Prostate gland (tissue), 2 donors: ENCODE data around the gene PAX5. TPM values are rescaled to one million over a fixed set of nuclear protein-coding genes. Genes with fewer than 3 reads are reported as not detected.

ENCODE experiments used
- DNase-seq: peaks from one replicate; pipeline ENCODE4 v3.0.0-alpha.2; 2019; ENCODE audit warnings: low spot score
- H3K27ac ChIP-seq, 2 donors: fragments of 200-600 bp; sonication (generic); 2 replicates each; pipeline ENCODE4 v1.5.1; 2017 to 2019
- H3K27me3 ChIP-seq: fragments of 200-600 bp; sonication (generic); replicated peaks from 2 replicates; pipeline ENCODE4 v1.5.1; 2019; ENCODE audit not compliant: insufficient read depth
- H3K36me3 ChIP-seq, 2 donors: fragments of 200-600 bp; sonication (generic); 1 replicate in 1 of 2; 2 replicates in 1 of 2; pipeline versions ENCODE4 v1.5.1 to v1.8.1; 2017 to 2019
- H3K4me1 ChIP-seq: fragments of 200-600 bp; sonication (generic); replicated peaks from 2 replicates; pipeline ENCODE4 v1.5.1; 2019
- H3K4me3 ChIP-seq, 2 donors: fragments of 200-600 bp; sonication (generic); 2 replicates each; pipeline ENCODE4 v1.5.1; 2017 to 2019
- H3K9me3 ChIP-seq: fragments of 200-600 bp; sonication (generic); 2 replicates; pipeline ENCODE4 v1.5.1; 2017
- CTCF ChIP-seq, 4 experiments: fragments of 200-600 bp in 2 of 4; fragments of 450-650 bp in 2 of 4; sonication (generic) in 2 of 4; IDR thresholded peaks; 1 replicate in 3 of 4; 2 replicates in 1 of 4; pipeline ENCODE4 v1.5.1; 2016 to 2019; ENCODE audit warnings: antibody characterized with exemption in 4 of 4, mild to moderate bottlenecking in 2 of 4, moderate library complexity in 2 of 4
- POLR2A ChIP-seq: fragments of 450-650 bp; IDR thresholded peaks from one replicate; pipeline ENCODE4 v1.6.1; 2016; ENCODE audit warnings: antibody characterized with exemption, mild to moderate bottlenecking
- POLR2AphosphoS5 ChIP-seq: sonication (generic); formaldehyde crosslinking; IDR thresholded peaks from one replicate; pipeline ENCODE4 v1.6.1; 2017; ENCODE audit warnings: antibody characterized with exemption
- WGBS: methylation state at CpG from one replicate; pipeline ENCODE4 v1.1.5; 2018; 5-methylcytosine and 5-hydroxymethylcytosine counted together
- intact Hi-C: fragments of 100-400 bp; cut with DNase I; formaldehyde crosslinking; loops from one replicate; pipeline ENCODE4 v1.14.2; 2022
- total RNA-seq, 2 donors: library from RNA; depleted of rRNA; stranded (reverse); fragments of >200 nt; gene quantifications; one replicate each; pipeline ENCODE4 v1.1.0, GENCODE V29; 2016

The PAX5 gene
- total RNA-seq, 2 donors from 2014 or later: 0.05 to 0.11 TPM

GRCh38 chr9:36939655-36940499 lies 94.2 kb downstream of the PAX5 start:
- no peaks in the 10 kb centered on the region for H3K36me3 ChIP-seq
- no peak for DNase-seq

GRCh38 chr9:36939214-36939613 lies 94.9 kb downstream of the PAX5 start:
- Histone ChIP-seq H3K4me1 (no peaks in the 10 kb centered on the region), H3K9me3 (no peaks in the 10 kb centered on the region), H3K27ac (no peak overlapping the region), H3K27me3 (peaks cover 3% of the 10 kb centered on the region), H3K36me3 (no peaks in the 10 kb centered on the region), H3K4me3 (no peak overlapping the region)
- intact Hi-C loops: no loop called here
- no peak for TF ChIP-seq POLR2AphosphoS5
- TF ChIP-seq CTCF (IDR thresholded peaks at IDR 0.05): no peak
- no peak for TF ChIP-seq POLR2A
- no peak for DNase-seq
- WGBS: 69% methylated on average over 5 of the region's 5 CpGs

More at GRCh38 chr9:36939655-36940499, 94.2 kb downstream of the PAX5 start:
- TF ChIP-seq CTCF (IDR thresholded peaks at IDR 0.05) (no peak), POLR2AphosphoS5 (no peak), POLR2A (no peak)
- Histone ChIP-seq H3K27ac (no peak overlapping the region), H3K27me3 (peaks cover 3% of the 10 kb centered on the region), H3K9me3 (no peaks in the 10 kb centered on the region), H3K4me1 (no peaks in the 10 kb centered on the region), H3K4me3 (no peak overlapping the region)
- 65% methylated on average over 28 of the region's 28 CpGs for WGBS
- intact Hi-C loops: no loop called here

- 32% methylated on average over 6 of the region's 6 CpGs for WGBS
- Histone ChIP-seq H3K27me3 (peaks cover 3% of the 10 kb centered on the region), H3K36me3 (no peaks in the 10 kb centered on the region), H3K4me1 (no peaks in the 10 kb centered on the region), H3K4me3 (no peak overlapping the region), H3K27ac (no peak overlapping the region), H3K9me3 (no peaks in the 10 kb centered on the region)
- intact Hi-C loops: no loop called here
- TF ChIP-seq CTCF (IDR thresholded peaks at IDR 0.05) (no peak), POLR2AphosphoS5 (no peak), POLR2A (no peak)
- no peak for DNase-seq
These were observed 95.5 kb downstream of the PAX5 start for GRCh38 chr9:36938617-36939016.

- H3K4me1 ChIP-seq: no peaks in the 10 kb centered on the region
- H3K4me3 ChIP-seq: no peak overlapping the region
- intact Hi-C loops: no loop called here
- TF ChIP-seq POLR2A (no peak), CTCF (IDR thresholded peaks at IDR 0.05) (no peak), POLR2AphosphoS5 (no peak)
- H3K36me3 ChIP-seq: no peaks in the 10 kb centered on the region
- WGBS: 53% methylated on average over 4 of the region's 4 CpGs
- no peaks in the 10 kb centered on the region for H3K9me3 ChIP-seq
- no peak for DNase-seq
- H3K27ac ChIP-seq: no peak overlapping the region
- peaks cover 3% of the 10 kb centered on the region for H3K27me3 ChIP-seq
These were observed 96.1 kb downstream of the PAX5 start for GRCh38 chr9:36937951-36938350.

- Histone ChIP-seq H3K36me3 (no peaks in the 10 kb centered on the region), H3K4me3 (no peak overlapping the region), H3K4me1 (no peaks in the 10 kb centered on the region), H3K9me3 (no peaks in the 10 kb centered on the region), H3K27me3 (peaks cover 3% of the 10 kb centered on the region), H3K27ac (no peak overlapping the region)
- no peak for TF ChIP-seq POLR2A
- no peak for TF ChIP-seq CTCF (IDR thresholded peaks at IDR 0.05)
- TF ChIP-seq POLR2AphosphoS5: no peak
- no peak for DNase-seq
- intact Hi-C loops: no loop called here
- 66% methylated on average over 7 of the region's 7 CpGs for WGBS
These were observed 96.7 kb downstream of the PAX5 start for GRCh38 chr9:36937346-36937745.
